ENCODE results near the gene MITF.

- TF ChIP-seq CTCF (IDR thresholded peaks at IDR 0.05; ENCODE audit: low read length) (no peak), EZH2 (IDR thresholded peaks at IDR 0.05; ENCODE audit: borderline replicate concordance, low read length) (no peak)
These were observed 34.8 kb downstream of the MITF start for GRCh38 chr3:69774029-69774428.

Data from OCI-LY1 (cell line).